Ectodermal cell (in vitro differentiated cells): ENCODE results near the gene TMEM204.

ENCODE experiments used
- H3K27ac ChIP-seq: 2 replicates; pipeline ENCODE4 v1.7.0; 2013; ENCODE audit warnings: mild to moderate bottlenecking, low read depth, low read length; ENCODE audit not compliant: insufficient read depth, poor library complexity, severe bottlenecking
- H3K27me3 ChIP-seq: 2 replicates; pipeline ENCODE4 v1.7.0; 2013; ENCODE audit warnings: mild to moderate bottlenecking, low read length; ENCODE audit not compliant: insufficient read depth, control insufficient read depth, poor library complexity, severe bottlenecking
- H3K36me3 ChIP-seq: one replicate; pipeline ENCODE4 v1.7.0; 2013; ENCODE audit warnings: low read length; ENCODE audit not compliant: control insufficient read depth, insufficient read depth
- H3K4me1 ChIP-seq: one replicate; pipeline ENCODE4 v1.7.0; 2013; ENCODE audit warnings: low read length; ENCODE audit not compliant: control insufficient read depth, insufficient read depth
- H3K4me3 ChIP-seq: 2 replicates; pipeline ENCODE4 v1.7.0; 2013; ENCODE audit warnings: low read depth, low read length, control low read depth; ENCODE audit not compliant: insufficient read depth
- H3K9me3 ChIP-seq: 2 replicates; pipeline ENCODE4 v1.7.0; 2013; ENCODE audit warnings: mild to moderate bottlenecking, low read length, moderate library complexity; ENCODE audit not compliant: control insufficient read depth
- WGBS, 2 experiments: methylation state at CpG; one replicate each; pipeline ENCODE4 v1.1.7; 2013; ENCODE audit warnings: missing lambda C conversion rate in 2 of 2; 5-methylcytosine and 5-hydroxymethylcytosine counted together

The TMEM204 gene

GRCh38 chr16:1557576-1557975 lies 24.1 kb downstream of the TMEM204 start:
- 92 to 93% methylated on average over 11 of the region's 11 CpGs for WGBS, 2 experiments
- Histone ChIP-seq H3K4me1 (no peaks in the 10 kb centered on the region), H3K9me3 (no peaks in the 10 kb centered on the region), H3K27me3 (no peaks in the 10 kb centered on the region), H3K27ac (no peak overlapping the region), H3K36me3 (peaks cover 20% of the 10 kb centered on the region), H3K4me3 (no peak overlapping the region)

- WGBS, 2 experiments, result 92 to 93% methylated on average over 18 of the region's 18 CpGs
- H3K27me3 ChIP-seq, result no peaks in the 10 kb centered on the region
- H3K36me3 ChIP-seq, result peaks cover 32% of the 10 kb centered on the region
- no peak overlapping the region for H3K4me3 ChIP-seq
- H3K9me3 ChIP-seq, result no peaks in the 10 kb centered on the region
- no peaks in the 10 kb centered on the region for H3K4me1 ChIP-seq
- H3K27ac ChIP-seq, result no peak overlapping the region
Measured at GRCh38 chr16:1559446-1559975, 26.0 kb downstream of the TMEM204 start.

DNA sequence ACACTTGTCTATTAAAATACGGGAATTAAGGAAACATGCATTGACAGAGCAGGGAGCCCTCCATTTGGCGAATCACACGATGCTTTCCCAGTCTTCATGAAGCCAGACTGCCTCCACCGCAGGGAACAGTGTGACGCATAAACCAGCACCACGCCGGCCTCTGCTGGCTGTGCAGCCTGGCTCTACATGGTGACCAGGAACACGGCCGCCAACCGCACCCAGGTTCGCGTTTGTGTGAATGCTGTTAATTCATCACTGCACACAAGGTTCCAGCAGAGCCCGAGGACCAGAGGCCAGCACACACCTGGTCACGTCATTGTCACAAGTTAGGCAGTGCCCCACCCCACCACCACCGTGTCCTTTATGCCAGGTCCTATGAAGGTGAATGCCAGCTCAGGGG lies 26.7 kb downstream of the TMEM204 start:
- no peaks in the 10 kb centered on the region for H3K27me3 ChIP-seq
- H3K4me3 ChIP-seq, result no peak overlapping the region
- H3K27ac ChIP-seq, result no peak overlapping the region
- no peaks in the 10 kb centered on the region for H3K9me3 ChIP-seq
- H3K36me3 ChIP-seq, result peaks cover 32% of the 10 kb centered on the region
- H3K4me1 ChIP-seq, result no peaks in the 10 kb centered on the region
- WGBS, 2 experiments, result 94 to 95% methylated on average over 15 of the region's 15 CpGs

GRCh38 chr16:1560866-1561265 lies 27.4 kb downstream of the TMEM204 start:
- Histone ChIP-seq H3K36me3 (peaks cover 32% of the 10 kb centered on the region), H3K4me3 (no peak overlapping the region), H3K4me1 (no peaks in the 10 kb centered on the region), H3K27me3 (no peaks in the 10 kb centered on the region), H3K27ac (no peak overlapping the region), H3K9me3 (no peaks in the 10 kb centered on the region)
- 93 to 94% methylated on average over 12 of the region's 12 CpGs for WGBS, 2 experiments

DNA sequence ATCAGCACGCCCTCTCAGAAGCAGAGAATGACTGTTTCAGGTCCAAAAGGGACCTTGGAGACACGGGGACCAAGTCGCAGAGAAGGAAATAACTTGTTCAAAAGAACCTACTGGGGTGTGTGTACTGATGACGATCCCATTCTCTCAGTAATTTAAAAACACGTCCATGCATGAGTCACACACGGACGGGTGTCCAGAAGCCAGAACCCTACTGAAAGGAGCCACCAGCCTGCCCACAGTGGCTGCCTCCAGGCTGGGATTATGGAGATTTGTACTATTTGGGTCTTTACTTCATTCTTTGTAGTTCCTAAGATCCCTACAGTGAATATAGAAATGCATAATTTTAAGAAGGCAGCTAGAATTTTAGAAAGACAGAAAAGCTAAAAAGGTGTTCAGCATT lies 27.8 kb downstream of the TMEM204 start:
- 95 to 96% methylated on average over 7 of the region's 7 CpGs for WGBS, 2 experiments
- no peaks in the 10 kb centered on the region for H3K27me3 ChIP-seq
- H3K4me1 ChIP-seq, result no peaks in the 10 kb centered on the region
- peaks cover 32% of the 10 kb centered on the region for H3K36me3 ChIP-seq
- H3K4me3 ChIP-seq, result no peak overlapping the region
- H3K27ac ChIP-seq, result no peak overlapping the region
- H3K9me3 ChIP-seq, result no peaks in the 10 kb centered on the region

GRCh38 chr16:1561836-1562235 lies 28.4 kb downstream of the TMEM204 start:
- H3K9me3 ChIP-seq, result no peaks in the 10 kb centered on the region
- no peak overlapping the region for H3K4me3 ChIP-seq
- H3K27me3 ChIP-seq, result no peaks in the 10 kb centered on the region
- 95% methylated on average over 14 of the region's 14 CpGs for WGBS, 2 experiments
- no peaks in the 10 kb centered on the region for H3K4me1 ChIP-seq
- peaks cover 32% of the 10 kb centered on the region for H3K36me3 ChIP-seq
- H3K27ac ChIP-seq, result no peak overlapping the region

DNA sequence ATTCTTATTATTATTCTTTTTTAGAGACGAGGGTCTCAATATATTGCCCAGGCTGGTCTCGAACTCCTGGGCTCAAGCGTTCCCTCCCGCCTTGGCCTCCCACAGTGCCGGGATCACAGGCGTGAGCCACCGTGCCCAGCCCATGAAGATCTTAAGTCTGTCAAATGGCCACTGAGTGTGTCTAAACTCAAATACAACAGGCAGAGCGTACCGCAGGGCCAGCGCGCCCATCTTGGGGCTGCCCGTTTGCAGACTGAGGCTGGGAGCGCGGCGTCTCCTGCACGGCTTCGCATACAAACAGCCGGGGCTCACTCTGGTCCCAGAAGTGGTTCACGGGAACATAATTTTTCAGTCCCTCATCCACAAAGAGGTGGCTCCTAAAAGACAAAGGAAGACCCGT lies 30.3 kb downstream of the TMEM204 start:
- Histone ChIP-seq H3K4me1 (no peaks in the 10 kb centered on the region), H3K27ac (no peak overlapping the region), H3K36me3 (peaks cover 32% of the 10 kb centered on the region), H3K4me3 (no peak overlapping the region), H3K27me3 (no peaks in the 10 kb centered on the region), H3K9me3 (no peaks in the 10 kb centered on the region)
- 95 to 96% methylated on average over 20 of the region's 20 CpGs for WGBS, 2 experiments

DNA sequence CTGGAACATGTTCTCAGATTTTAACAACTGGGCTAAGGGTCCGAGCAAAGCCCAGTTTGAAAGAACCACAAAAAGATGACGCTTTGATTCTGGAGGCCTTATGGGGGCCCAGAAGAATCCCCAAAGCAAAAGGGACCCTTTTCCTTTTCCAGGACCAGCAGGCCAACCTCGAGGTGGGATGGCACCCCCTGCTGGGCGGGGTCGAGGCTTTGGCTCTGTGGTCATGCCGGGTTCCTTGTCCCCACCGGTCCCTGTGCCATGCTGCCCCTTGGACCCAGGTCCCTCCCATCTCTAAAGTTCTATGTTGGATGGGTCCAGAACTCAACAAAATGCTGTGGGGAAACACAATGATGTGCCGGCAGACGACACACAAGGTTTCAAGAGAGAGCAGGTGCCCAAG lies 30.9 kb downstream of the TMEM204 start:
- Histone ChIP-seq H3K9me3 (no peaks in the 10 kb centered on the region), H3K36me3 (peaks cover 32% of the 10 kb centered on the region), H3K4me3 (no peak overlapping the region), H3K4me1 (no peaks in the 10 kb centered on the region), H3K27me3 (no peaks in the 10 kb centered on the region), H3K27ac (no peak overlapping the region)
- 87 to 92% methylated on average over 9 of the region's 9 CpGs for WGBS, 2 experiments

DNA sequence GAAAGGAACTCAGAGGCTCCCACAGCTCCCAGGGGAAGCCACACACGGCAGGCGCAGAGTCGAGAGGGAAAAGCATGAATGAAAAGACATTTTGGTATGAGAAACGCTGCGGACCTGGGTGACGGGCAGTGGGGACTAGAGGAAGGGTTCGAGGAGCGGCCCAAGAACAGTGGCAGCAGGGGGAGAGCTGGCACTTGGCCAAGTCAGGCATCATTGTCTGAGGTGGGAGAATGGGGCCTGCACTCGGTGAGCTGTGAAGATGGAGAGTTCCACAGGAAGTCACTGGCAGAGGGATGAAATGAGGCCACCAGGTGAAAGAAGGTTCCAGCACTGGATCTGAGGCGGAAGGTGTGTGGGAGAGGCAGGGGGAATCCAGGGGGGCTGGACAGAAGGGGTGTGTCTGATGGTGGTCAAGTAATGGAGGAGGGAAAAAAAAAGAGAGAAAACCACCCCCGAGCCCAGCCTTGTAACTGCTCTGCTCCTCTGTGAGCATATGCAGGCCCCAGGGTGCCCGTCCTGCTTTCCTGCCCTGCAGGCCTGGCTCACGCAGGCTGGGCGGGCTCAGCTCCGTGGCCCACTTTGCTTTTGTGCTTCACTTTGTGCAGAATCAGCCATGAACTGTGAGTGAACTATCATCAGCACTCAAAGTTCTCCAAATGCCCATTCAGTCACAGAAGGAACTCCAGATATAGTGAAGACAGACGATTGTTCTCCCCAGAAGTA lies 31.8 kb downstream of the TMEM204 start:
- no peaks in the 10 kb centered on the region for H3K27me3 ChIP-seq
- peaks cover 30% of the 10 kb centered on the region for H3K36me3 ChIP-seq
- H3K4me1 ChIP-seq, result no peaks in the 10 kb centered on the region
- no peak overlapping the region for H3K4me3 ChIP-seq
- no peaks in the 10 kb centered on the region for H3K9me3 ChIP-seq
- 92 to 93% methylated on average over 16 of the region's 16 CpGs for WGBS, 2 experiments
- no peak overlapping the region for H3K27ac ChIP-seq

DNA sequence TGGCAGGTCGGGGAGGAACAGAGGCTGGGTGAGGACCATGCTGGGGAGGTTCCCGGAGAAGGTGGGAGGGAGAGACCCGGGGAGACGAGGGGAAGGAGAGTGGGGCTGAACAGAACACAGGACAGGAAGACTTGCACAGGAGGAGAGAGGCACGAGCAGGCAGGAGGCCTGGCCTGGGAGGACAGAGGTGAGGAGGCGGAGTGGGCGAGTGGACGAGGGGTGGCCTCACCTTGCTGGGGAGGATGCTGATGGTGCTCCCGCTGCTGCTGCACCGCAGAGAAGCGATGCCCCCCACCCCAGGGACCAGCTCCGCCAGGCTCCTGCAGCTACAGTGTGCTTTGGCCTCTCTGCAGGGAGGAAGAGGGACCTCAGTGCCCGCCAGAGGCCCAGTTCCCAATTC lies 34.5 kb downstream of the TMEM204 start:
- no peaks in the 10 kb centered on the region for H3K4me1 ChIP-seq
- no peaks in the 10 kb centered on the region for H3K27me3 ChIP-seq
- no peak overlapping the region for H3K27ac ChIP-seq
- H3K4me3 ChIP-seq, result no peak overlapping the region
- WGBS, 2 experiments, result 93 to 94% methylated on average over 13 of the region's 13 CpGs
- no peaks in the 10 kb centered on the region for H3K9me3 ChIP-seq
- H3K36me3 ChIP-seq, result peaks cover 8% of the 10 kb centered on the region
